Activated CD8-positive, alpha-beta memory T cell treated with anti-CD3 and anti-CD28 coated beads for 36 hours (primary cell): ENCODE data around the gene C4orf33. TPM values are rescaled to one million over a fixed set of nuclear protein-coding genes. Genes with fewer than 3 reads are reported as not detected.
"Not testable (repeated sequence)": the region's sequence is repeated elsewhere in the genome, so short reads cannot be mapped to it uniquely, and the experiment has no call there.

Source experiments
- CTCF ChIA-PET: fragments of 350-600 bp; sonication (Branson Sonifier 250); formaldehyde crosslinking; loops from one replicate; lab custom pipeline; 2021; ENCODE audit warnings: antibody characterized with exemption; lab: Charles Lee
- POLR2A ChIA-PET: fragments of 350-600 bp; sonication (Branson Sonifier 250); formaldehyde crosslinking; loops from one replicate; lab custom pipeline; 2021; ENCODE audit warnings: antibody characterized with exemption; lab: Charles Lee
- total RNA-seq, 2 experiments: library from RNA; stranded (reverse); gene quantifications; one replicate each; pipeline ENCODE4 v1.2.3, GENCODE V29; 2021

Gene C4orf33
- total RNA-seq, 2 experiments from 2014 or later: 9.0 to 10.1 TPM

GRCh38 chr4:129113919-129114318 lies 18.0 kb downstream of the C4orf33 start:
- POLR2A ChIA-PET: no interaction called here
- CTCF ChIA-PET: no interaction called here

GRCh38 chr4:129117705-129118104 lies 21.8 kb downstream of the C4orf33 start:
- ChIA-PET POLR2A (no interaction called here), CTCF (no interaction called here)

GRCh38 chr4:129126614-129127013 lies 30.7 kb downstream of the C4orf33 start:
- CTCF ChIA-PET, POLR2A ChIA-PET: not testable (repeated sequence)

GRCh38 chr4:129129143-129129542 lies 33.2 kb downstream of the C4orf33 start:
- CTCF ChIA-PET: no interaction called here
- POLR2A ChIA-PET: no interaction called here

- CTCF ChIA-PET: no interaction called here
- POLR2A ChIA-PET: no interaction called here
Observed at GRCh38 chr4:129131343-129131742, 35.4 kb downstream of the C4orf33 start.

- ChIA-PET CTCF (no interaction called here), POLR2A (no interaction called here)
Observed at GRCh38 chr4:129136433-129136832, 40.5 kb downstream of the C4orf33 start.

- CTCF ChIA-PET: no interaction called here
- POLR2A ChIA-PET: no interaction called here
Observed at GRCh38 chr4:129138810-129139496, 43.0 kb downstream of the C4orf33 start.

- ChIA-PET CTCF (no interaction called here), POLR2A (no interaction called here)
Observed at GRCh38 chr4:129140521-129140920, 44.6 kb downstream of the C4orf33 start.

- CTCF ChIA-PET: no interaction called here
- POLR2A ChIA-PET: no interaction called here
Observed at GRCh38 chr4:129143359-129143758, 47.4 kb downstream of the C4orf33 start.

GRCh38 chr4:129144755-129145206 lies 48.8 kb downstream of the C4orf33 start:
- ChIA-PET POLR2A (no interaction called here), CTCF (no interaction called here)

- ChIA-PET CTCF (no interaction called here), POLR2A (no interaction called here)
Observed at GRCh38 chr4:129145222-129145730, 49.3 kb downstream of the C4orf33 start.

- ChIA-PET POLR2A (no interaction called here), CTCF (no interaction called here)
Observed at GRCh38 chr4:129146639-129147038, 50.7 kb downstream of the C4orf33 start.

- CTCF ChIA-PET: no interaction called here
Observed at GRCh38 chr4:129148892-129149291, 52.9 kb downstream of the C4orf33 start.

GRCh38 chr4:129149906-129150305 lies 54.0 kb downstream of the C4orf33 start:
- POLR2A ChIA-PET: no interaction called here
- CTCF ChIA-PET: no interaction called here

More at GRCh38 chr4:129148892-129149291, 52.9 kb downstream of the C4orf33 start:
- POLR2A ChIA-PET: no interaction called here

- POLR2A ChIA-PET: no interaction called here
- CTCF ChIA-PET: no interaction called here
Observed at GRCh38 chr4:129152350-129152749, 56.4 kb downstream of the C4orf33 start.

GRCh38 chr4:129153700-129154099 lies 57.7 kb downstream of the C4orf33 start:
- ChIA-PET CTCF (no interaction called here), POLR2A (no interaction called here)

GRCh38 chr4:129162450-129162849 lies 66.5 kb downstream of the C4orf33 start:
- POLR2A ChIA-PET: no interaction called here
- CTCF ChIA-PET: no interaction called here

- POLR2A ChIA-PET: no interaction called here
- CTCF ChIA-PET: no interaction called here
Observed at GRCh38 chr4:129163427-129163826, 67.5 kb downstream of the C4orf33 start.

GRCh38 chr4:129164243-129164642 lies 68.3 kb downstream of the C4orf33 start:
- ChIA-PET CTCF (no interaction called here), POLR2A (no interaction called here)
